GM19193 (cell line): Measurements from ENCODE around the gene TMEM196.

Experiments
- POLR2A ChIP-seq: IDR thresholded peaks from 4 replicates; pipeline ENCODE4 v1.6.1; 2011; ENCODE audit not compliant: insufficient read depth, insufficient read length; ENCODE audit errors: extremely low read depth

The TMEM196 gene

DNA sequence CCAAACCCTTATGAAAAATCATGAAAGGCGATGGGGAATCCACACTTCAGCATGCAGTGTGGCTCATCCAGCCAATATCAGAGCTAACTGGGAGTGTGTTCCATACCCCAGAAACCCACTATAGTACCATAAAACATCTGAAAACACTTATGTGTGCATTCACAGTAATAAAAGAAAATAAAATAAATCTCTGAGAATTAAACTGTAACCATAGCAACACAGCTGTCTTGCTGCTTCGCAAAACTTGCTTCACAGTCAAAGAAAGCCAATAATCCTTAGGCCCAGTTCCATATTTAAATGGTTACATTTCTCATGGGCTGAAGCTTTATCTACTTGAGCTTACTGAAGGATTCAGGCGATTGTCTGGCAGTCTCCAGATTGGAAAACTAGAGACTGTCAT is 44.7 kb downstream of the TMEM196 start:
- no peak for TF ChIP-seq POLR2A

DNA sequence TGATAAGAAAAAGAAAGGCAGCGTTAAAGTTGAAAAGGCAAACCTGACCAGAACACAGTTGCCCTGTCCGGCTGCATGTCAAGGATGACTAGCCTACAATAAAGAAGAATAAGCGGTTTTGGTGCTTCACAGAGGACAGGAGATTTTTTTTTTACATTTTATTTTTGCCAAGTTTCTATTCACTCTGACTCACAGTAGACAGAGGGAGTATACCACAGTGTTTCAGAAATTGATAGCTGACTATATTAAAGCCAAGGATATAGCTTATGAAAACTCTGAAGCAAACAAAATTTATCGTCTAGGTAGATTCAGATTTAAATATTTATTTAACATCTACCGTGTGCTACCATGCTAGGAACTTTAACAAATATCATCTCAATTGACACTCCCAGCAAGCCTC is 47.6 kb downstream of the TMEM196 start:
- no peak for TF ChIP-seq POLR2A

GRCh38 chr7:19715499-19715898 is 57.9 kb downstream of the TMEM196 start:
- no peak for TF ChIP-seq POLR2A

DNA sequence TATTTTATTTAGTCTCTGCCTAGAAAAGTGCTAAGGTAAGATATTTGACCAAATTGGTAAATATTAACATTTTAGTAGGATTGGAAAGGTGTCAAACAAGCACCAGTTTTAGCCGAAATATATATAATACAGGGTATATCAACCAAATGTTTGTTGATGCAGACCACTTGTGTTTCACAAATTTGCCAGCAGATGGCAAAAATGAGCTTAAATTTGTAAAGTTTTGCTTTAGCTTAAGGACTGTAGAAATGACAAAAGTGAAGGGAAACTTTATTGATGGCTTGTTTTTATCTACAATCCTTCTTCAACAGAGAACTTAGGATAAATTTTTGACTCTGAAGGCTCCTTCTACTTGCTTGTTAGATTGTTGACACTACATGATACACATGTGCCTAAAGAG is 59.7 kb downstream of the TMEM196 start:
- TF ChIP-seq POLR2A, result no peak

DNA sequence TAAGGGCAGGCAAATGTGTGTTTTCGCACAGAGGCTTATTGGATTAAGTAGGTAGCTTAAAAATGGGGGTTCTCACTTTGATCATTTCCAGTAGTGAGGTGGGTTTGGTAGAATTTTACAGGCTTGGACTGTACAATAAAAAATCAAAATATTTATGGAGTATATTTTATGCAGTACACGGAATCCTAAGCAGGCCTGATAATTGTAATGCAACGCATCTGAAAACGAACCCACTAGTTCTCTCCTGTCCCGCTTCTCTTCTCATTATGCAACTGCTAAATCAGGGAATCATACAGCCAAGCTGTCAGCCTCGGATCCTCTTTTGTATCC is 64.2 kb downstream of the TMEM196 start:
- TF ChIP-seq POLR2A, result no peak

GRCh38 chr7:19708397-19709248 is 64.8 kb downstream of the TMEM196 start, which contains the start of gene POLR1F:
TSS of gene POLR1F (minus strand) at chr7:19709037. CDS start at chr7:19709016, 21 bp downstream.
- TF ChIP-seq POLR2A, result peak; percentile 98

DNA sequence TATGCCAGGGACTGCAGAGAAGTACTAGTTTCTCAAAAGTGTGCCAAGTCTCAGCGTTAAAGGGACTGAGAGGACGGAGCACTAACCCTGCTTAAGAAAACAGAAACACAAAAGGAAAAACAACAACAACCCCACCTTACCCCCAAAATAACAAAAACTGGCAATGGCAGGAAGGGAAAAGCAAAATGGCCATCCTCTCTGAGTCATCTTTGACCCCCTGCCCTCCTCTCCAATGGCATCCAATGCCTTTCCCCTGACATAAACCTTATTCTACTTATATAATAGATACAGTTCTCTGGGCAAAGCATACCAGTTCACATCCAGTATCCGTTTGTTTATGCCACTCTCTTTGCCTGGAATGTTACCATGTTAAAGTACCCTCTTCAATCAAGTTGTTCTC is 66.2 kb downstream of the TMEM196 start:
- no peak for TF ChIP-seq POLR2A

DNA sequence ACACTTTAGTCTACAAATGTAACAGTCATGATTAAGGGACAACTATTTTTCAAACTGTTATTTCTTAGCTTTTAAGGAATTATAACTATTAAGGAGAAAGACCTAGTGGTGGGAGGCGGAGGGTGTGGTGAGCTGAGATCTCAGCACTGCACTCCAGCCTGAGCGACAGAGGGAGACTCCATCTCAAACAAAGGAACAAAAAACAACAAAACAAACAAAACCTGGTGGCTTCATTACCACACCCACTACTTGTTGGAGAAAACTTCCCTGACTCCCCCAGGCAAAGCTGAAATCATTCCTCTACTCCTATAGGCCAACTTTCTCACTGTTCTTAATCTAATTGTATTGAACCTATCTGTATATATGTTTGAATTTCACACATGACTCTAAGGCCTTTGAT is 67.8 kb downstream of the TMEM196 start:
- no peak for TF ChIP-seq POLR2A

GRCh38 chr7:19701471-19701870 is 71.9 kb downstream of the TMEM196 start:
- TF ChIP-seq POLR2A, result no peak

DNA sequence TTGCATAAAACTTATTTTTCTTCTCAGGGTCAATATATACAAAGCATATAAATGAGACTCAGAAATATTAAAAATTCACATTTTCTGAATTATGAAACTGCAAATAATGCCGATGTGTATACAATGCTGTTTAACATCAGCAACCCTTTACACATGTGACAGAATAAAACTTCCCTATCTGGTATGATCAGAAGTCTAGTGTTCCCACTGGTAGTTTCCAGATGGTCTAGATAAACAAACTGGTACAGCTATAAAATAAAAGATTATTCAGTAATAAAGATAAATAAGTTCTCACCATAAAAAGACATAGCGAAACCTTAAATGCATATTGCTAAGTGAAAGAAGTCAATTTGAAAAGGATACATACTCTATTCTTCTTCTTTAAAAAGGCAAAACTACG is 72.5 kb downstream of the TMEM196 start:
- TF ChIP-seq POLR2A, result no peak

DNA sequence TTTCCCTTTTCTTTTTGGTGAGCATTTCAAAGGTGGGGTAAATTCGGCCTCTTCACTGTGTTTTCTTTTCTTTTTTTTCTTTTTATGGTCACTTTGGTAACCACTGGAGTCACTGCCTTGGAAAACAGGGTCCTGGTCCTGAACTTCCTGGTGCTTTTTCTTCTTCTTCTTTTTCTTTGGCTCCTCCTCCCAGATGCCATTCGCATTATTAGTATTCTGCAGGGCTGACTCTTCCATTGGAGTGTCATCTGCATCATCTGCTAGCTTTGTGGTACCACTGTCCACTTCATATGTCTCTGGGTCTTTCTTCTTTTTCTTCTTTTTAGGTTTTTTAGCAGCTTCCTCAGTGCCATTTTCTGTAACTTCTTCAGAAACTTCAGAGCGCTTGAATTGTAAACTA is 75.1 kb downstream of the TMEM196 start:
- TF ChIP-seq POLR2A, result no peak

GRCh38 chr7:19696926-19697325 is 76.5 kb downstream of the TMEM196 start:
- TF ChIP-seq POLR2A, result no peak

- TF ChIP-seq POLR2A, result no peak
Measured at GRCh38 chr7:19692111-19692828, 81.1 kb downstream of the TMEM196 start.

DNA sequence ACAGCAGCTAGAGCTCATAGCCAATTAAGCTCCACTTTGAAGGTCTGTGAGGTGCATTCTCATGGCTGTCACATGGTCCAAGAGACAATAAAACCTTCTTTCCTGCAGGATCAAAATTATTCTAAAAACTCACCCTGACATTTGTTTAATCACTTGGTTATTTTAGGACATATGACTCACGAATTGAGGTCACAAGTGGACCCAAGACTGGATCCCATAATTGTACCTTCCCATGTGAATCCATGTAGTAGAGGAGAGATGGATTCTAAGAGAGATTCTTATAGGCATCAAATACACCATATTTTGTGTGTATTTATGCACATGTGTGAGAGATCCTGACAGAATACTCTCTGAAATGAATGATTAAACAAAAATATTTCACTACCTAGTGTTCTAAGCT is 82.7 kb downstream of the TMEM196 start:
- no peak for TF ChIP-seq POLR2A

GRCh38 chr7:19681596-19681995 is 91.8 kb downstream of the TMEM196 start:
- TF ChIP-seq POLR2A, result no peak

DNA sequence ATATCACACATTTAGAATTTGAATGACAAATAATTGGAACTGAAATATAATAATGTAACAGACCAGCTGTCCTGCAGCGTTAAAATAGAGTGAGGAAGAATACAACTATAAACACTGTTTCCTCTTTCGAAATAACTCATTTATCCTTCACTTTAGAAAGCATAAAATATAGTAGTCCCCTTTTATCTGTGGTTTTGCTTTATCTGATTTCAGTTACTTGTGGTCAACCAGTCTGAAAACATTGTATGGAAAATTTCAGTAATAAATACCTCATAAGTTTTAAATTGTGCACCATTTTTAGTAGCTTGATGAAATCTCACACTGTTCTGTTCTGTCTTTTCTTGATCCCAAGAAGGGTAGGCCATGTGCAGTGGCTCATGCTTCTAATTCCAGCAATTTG is 96.2 kb downstream of the TMEM196 start:
- TF ChIP-seq POLR2A, result no peak
